Activated CD4-positive, CD25-positive, alpha-beta regulatory T cell (primary cell): ENCODE results near the gene TMEM163.
"Not testable (repeated sequence)": the region's sequence is repeated elsewhere in the genome, so short reads cannot be mapped to it uniquely, and the experiment has no call there.

Source experiments
- DNase-seq, 4 experiments: peaks; one replicate each; lab custom pipeline; 2025; lab: John Stamatoyannopoulos, UW

The TMEM163 gene

GRCh38 chr2:134619250-134619649 is 99.5 kb downstream of the TMEM163 start:
- no peak for DNase-seq

GRCh38 chr2:134615480-134615879 is 103.3 kb downstream of the TMEM163 start:
- not testable (repeated sequence) for DNase-seq

- DNase-seq = no peak
These were observed 107.5 kb downstream of the TMEM163 start for GRCh38 chr2:134611316-134611715.

- DNase-seq = no peak
These were observed 107.9 kb downstream of the TMEM163 start for GRCh38 chr2:134610871-134611270.

- no peak for DNase-seq
These were observed 108.8 kb downstream of the TMEM163 start for GRCh38 chr2:134609924-134610513.

- DNase-seq = no peak
These were observed 114.8 kb downstream of the TMEM163 start for GRCh38 chr2:134603966-134604365.

GRCh38 chr2:134602666-134603065 is 116.1 kb downstream of the TMEM163 start:
- DNase-seq = no peak

GRCh38 chr2:134601264-134601663 is 117.5 kb downstream of the TMEM163 start:
- DNase-seq = no peak

- no peak for DNase-seq
These were observed 118.6 kb downstream of the TMEM163 start for GRCh38 chr2:134600208-134600607.

GRCh38 chr2:134599236-134599635 is 119.6 kb downstream of the TMEM163 start:
- no peak for DNase-seq

GRCh38 chr2:134594399-134594798 is 124.4 kb downstream of the TMEM163 start:
- no peak for DNase-seq

- no peak for DNase-seq
These were observed 125.3 kb downstream of the TMEM163 start for GRCh38 chr2:134593519-134593918.

- DNase-seq = no peak
These were observed 126.4 kb downstream of the TMEM163 start for GRCh38 chr2:134592377-134592776.

- DNase-seq = no peak
These were observed 127.3 kb downstream of the TMEM163 start for GRCh38 chr2:134591526-134591925.

GRCh38 chr2:134590679-134591078 is 128.1 kb downstream of the TMEM163 start:
- DNase-seq = no peak

- not testable (repeated sequence) for DNase-seq
These were observed 129.4 kb downstream of the TMEM163 start for GRCh38 chr2:134589171-134590083.

- no peak for DNase-seq
These were observed 130.2 kb downstream of the TMEM163 start for GRCh38 chr2:134588556-134588955.

- no peak for DNase-seq
These were observed 132.4 kb downstream of the TMEM163 start for GRCh38 chr2:134586326-134586965.

- no peak for DNase-seq
These were observed 134.7 kb downstream of the TMEM163 start for GRCh38 chr2:134583997-134584520.

- DNase-seq = no peak
These were observed 135.3 kb downstream of the TMEM163 start for GRCh38 chr2:134583462-134583861.

GRCh38 chr2:134582547-134582899 is 136.3 kb downstream of the TMEM163 start:
- no peak for DNase-seq

- no peak for DNase-seq
These were observed 136.8 kb downstream of the TMEM163 start for GRCh38 chr2:134581877-134582546.
